ENCODE measurements around the gene ST6GALNAC3. TPM values are rescaled to one million over a fixed set of nuclear protein-coding genes. Genes with fewer than 3 reads are reported as not detected.
A peak's percentile ranks its signal among the peaks of the same experiment; 100 is the strongest.

ST6GALNAC3 gene
- 0.87 and 1.5 TPM in 2 replicates for total RNA-seq (2012; rRNA removed)

GRCh38 chr1:76074321-76075187 lies at the start of gene ST6GALNAC3:
ST6GALNAC3 (plus strand) TSS chr1:76074746.
- H3K4me3 ChIP-seq (ENCODE audit: low read length), result peak within 1 kb of the TSS; percentile 72
- H3K9ac ChIP-seq (ENCODE audit: low read depth, low read length), result peak within 1 kb of the TSS; percentile 62
- H3K4me1 ChIP-seq (ENCODE audit: control insufficient read depth, insufficient read depth, low read length), result peaks cover 7% of the 10 kb centered on the region
- peak within 1 kb of the TSS; percentile 94 for H3K4me2 ChIP-seq (ENCODE audit: low read length)
- no peaks in the 10 kb centered on the region for H3K27me3 ChIP-seq (ENCODE audit: control insufficient read depth, insufficient read depth, low read length)
- no peaks in the 10 kb centered on the region for H3K36me3 ChIP-seq (ENCODE audit: insufficient read depth, low read length)
- H3K9me3 ChIP-seq (replicated peaks; ENCODE audit: low read length), result no peaks in the 10 kb centered on the region

DNA sequence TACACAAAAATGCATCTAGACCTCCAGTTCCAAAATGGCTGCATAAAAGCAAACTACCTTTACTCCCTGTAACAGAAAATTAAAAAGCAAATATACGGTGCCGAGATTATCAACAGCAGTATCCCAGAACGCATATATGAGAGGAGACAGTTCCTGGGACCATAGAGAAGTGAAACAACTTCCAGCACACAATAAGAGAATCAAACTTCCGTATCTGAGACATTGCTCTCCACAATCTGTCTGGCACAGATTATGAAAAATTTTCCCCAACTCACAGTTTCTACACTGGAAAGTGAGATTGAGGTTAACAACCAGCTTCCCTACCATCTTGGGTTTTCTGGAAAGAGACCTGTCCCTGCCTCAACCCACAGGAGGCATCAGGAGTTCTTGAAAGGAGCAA lies 47.2 kb upstream of the ST6GALNAC3 start:
- H3K36me3 ChIP-seq (ENCODE audit: insufficient read depth, low read length), result no peaks in the 10 kb centered on the region

DNA sequence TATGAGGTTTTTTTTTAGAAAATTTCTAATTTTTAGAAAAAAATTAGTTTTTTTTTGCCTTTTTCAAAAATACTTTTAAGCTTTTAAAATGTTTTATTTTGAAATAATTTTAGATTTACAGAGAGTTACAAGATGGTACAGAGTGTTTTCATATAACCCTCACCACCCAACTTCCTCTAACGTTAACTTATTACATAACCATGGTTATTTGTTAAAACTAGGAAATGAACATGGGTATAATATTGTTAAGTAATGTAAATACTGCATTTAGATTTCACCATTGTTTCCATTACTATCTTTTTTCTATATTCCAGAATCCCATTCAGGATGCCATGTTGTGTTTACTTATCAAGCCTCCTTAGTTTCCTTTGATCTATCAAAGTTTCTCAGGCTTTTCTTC lies 45.2 kb upstream of the ST6GALNAC3 start:
- Histone ChIP-seq H3K27me3 (ENCODE audit: control insufficient read depth, insufficient read depth, low read length) (peaks cover 13% of the 10 kb centered on the region), H3K9ac (ENCODE audit: low read depth, low read length) (no peak overlapping the region), H3K4me3 (ENCODE audit: low read length) (no peak overlapping the region), H3K36me3 (ENCODE audit: insufficient read depth, low read length) (no peaks in the 10 kb centered on the region), H3K4me1 (ENCODE audit: control insufficient read depth, insufficient read depth, low read length) (no peaks in the 10 kb centered on the region), H3K4me2 (ENCODE audit: low read length) (no peak overlapping the region), H3K9me3 (replicated peaks; ENCODE audit: low read length) (no peaks in the 10 kb centered on the region)

More for the DNA sequence above, 47.2 kb upstream of the ST6GALNAC3 start:
- H3K9ac ChIP-seq (ENCODE audit: low read depth, low read length), result no peak overlapping the region
- H3K9me3 ChIP-seq (replicated peaks; ENCODE audit: low read length), result no peaks in the 10 kb centered on the region
- no peaks in the 10 kb centered on the region for H3K4me1 ChIP-seq (ENCODE audit: control insufficient read depth, insufficient read depth, low read length)
- peaks cover 6% of the 10 kb centered on the region for H3K27me3 ChIP-seq (ENCODE audit: control insufficient read depth, insufficient read depth, low read length)
- H3K4me2 ChIP-seq (ENCODE audit: low read length), result no peak overlapping the region
- no peak overlapping the region for H3K4me3 ChIP-seq (ENCODE audit: low read length)

GRCh38 chr1:76031496-76031895 lies 43.0 kb upstream of the ST6GALNAC3 start:
- Histone ChIP-seq H3K4me1 (ENCODE audit: control insufficient read depth, insufficient read depth, low read length) (no peaks in the 10 kb centered on the region), H3K36me3 (ENCODE audit: insufficient read depth, low read length) (no peaks in the 10 kb centered on the region), H3K27me3 (ENCODE audit: control insufficient read depth, insufficient read depth, low read length) (peaks cover 26% of the 10 kb centered on the region), H3K4me2 (ENCODE audit: low read length) (no peak overlapping the region), H3K4me3 (ENCODE audit: low read length) (no peak overlapping the region), H3K9ac (ENCODE audit: low read depth, low read length) (no peak overlapping the region), H3K9me3 (replicated peaks; ENCODE audit: low read length) (no peaks in the 10 kb centered on the region)

DNA sequence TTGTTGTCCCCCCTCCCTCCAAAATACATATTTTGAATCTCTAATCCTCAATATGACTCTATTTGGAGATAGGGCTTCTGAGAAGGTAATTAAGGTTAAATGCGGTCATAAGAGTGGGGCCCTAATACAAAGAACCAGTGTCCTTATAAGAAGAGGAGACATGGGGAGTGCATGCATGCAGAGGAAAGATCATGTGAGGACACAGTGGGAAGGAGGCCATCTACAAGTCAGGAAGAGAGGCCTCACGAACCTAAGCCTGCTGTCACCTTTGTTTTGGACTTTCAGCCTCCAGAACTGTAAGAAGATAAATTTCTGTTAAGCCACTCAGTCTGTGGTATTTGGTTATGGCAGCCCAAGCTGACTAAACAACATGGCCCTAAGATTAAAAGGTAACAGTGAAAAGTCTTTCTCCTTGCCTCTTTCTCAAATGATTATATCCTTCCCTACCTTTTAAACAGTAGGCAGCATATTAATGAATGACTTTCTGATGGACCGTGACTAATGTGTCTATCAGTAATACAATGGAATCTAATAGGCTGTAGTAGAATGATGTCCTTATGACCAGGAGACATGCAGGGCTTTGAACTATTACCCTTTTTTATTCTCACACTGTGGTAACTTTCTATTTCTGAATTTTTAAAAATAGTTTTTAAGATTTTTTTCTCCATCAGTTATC lies 40.6 kb upstream of the ST6GALNAC3 start:
- Histone ChIP-seq H3K27me3 (ENCODE audit: control insufficient read depth, insufficient read depth, low read length) (peaks cover 31% of the 10 kb centered on the region), H3K36me3 (ENCODE audit: insufficient read depth, low read length) (no peaks in the 10 kb centered on the region), H3K9me3 (replicated peaks; ENCODE audit: low read length) (no peaks in the 10 kb centered on the region), H3K4me2 (ENCODE audit: low read length) (no peak overlapping the region), H3K4me3 (ENCODE audit: low read length) (no peak overlapping the region), H3K9ac (ENCODE audit: low read depth, low read length) (no peak overlapping the region), H3K4me1 (ENCODE audit: control insufficient read depth, insufficient read depth, low read length) (no peaks in the 10 kb centered on the region)

DNA sequence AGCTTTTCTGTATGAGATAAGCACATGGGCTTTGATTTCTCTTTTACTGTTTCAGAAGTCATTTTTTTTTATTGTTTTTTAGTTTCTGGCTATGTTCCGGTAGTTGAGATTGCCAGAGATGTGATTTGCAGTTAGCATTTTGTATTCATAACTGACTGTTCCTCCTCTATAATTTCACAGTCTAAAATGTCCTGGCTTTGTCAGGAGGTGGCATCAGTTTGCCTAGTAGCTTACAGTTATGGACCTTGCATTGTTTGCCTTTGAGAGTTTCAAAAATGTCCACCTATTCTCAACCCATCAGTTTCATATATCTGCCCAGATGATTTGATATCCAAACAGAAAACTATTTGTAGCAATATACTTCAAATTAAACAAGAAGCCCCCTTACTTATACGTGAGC lies 39.5 kb upstream of the ST6GALNAC3 start:
- Histone ChIP-seq H3K4me2 (ENCODE audit: low read length) (no peak overlapping the region), H3K27me3 (ENCODE audit: control insufficient read depth, insufficient read depth, low read length) (peaks cover 31% of the 10 kb centered on the region), H3K4me3 (ENCODE audit: low read length) (no peak overlapping the region), H3K9ac (ENCODE audit: low read depth, low read length) (no peak overlapping the region), H3K4me1 (ENCODE audit: control insufficient read depth, insufficient read depth, low read length) (no peaks in the 10 kb centered on the region), H3K9me3 (replicated peaks; ENCODE audit: low read length) (no peaks in the 10 kb centered on the region), H3K36me3 (ENCODE audit: insufficient read depth, low read length) (no peaks in the 10 kb centered on the region)

- H3K27me3 ChIP-seq (ENCODE audit: control insufficient read depth, insufficient read depth, low read length), result peaks cover 25% of the 10 kb centered on the region
- H3K4me2 ChIP-seq (ENCODE audit: low read length), result no peak overlapping the region
- no peaks in the 10 kb centered on the region for H3K36me3 ChIP-seq (ENCODE audit: insufficient read depth, low read length)
- no peaks in the 10 kb centered on the region for H3K9me3 ChIP-seq (replicated peaks; ENCODE audit: low read length)
- H3K4me1 ChIP-seq (ENCODE audit: control insufficient read depth, insufficient read depth, low read length), result no peaks in the 10 kb centered on the region
- H3K9ac ChIP-seq (ENCODE audit: low read depth, low read length), result no peak overlapping the region
- H3K4me3 ChIP-seq (ENCODE audit: low read length), result no peak overlapping the region
These were observed 37.2 kb upstream of the ST6GALNAC3 start for GRCh38 chr1:76037324-76037723.

DNA sequence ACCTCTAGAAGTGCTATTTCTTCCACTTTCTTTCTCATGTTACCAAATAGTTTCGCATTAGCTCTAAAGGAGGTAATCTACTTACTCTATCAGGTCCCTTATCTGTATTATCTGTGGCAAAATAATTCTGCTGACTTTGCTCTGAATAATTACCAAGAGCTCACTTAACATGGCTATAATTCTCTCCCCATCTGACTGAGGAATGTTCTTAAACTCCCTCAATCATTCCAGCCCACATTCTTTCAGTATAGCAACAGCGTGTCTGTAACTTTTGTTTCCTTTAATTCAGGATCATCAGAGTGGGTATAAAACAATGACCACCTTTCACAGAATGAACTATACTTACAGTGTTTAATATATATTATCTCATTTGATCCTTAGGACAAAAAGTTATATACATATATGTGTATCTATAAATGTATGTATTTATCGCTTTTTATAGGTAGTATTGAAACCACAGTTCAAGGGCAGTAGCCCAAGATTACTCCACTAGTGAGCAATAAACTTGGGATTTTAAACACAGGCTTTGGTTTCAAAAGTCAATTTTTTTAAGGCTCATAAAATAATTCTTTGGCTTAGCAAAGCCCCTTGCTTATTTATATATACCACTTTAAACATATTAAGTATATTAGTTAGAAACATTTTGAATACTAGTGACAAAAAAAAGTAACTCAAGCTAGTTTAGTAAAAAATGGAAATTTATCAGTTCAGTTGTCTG lies 36.1 kb upstream of the ST6GALNAC3 start:
- Histone ChIP-seq H3K36me3 (ENCODE audit: insufficient read depth, low read length) (no peaks in the 10 kb centered on the region), H3K9ac (ENCODE audit: low read depth, low read length) (no peak overlapping the region), H3K4me2 (ENCODE audit: low read length) (peak overlapping the region; percentile 31), H3K4me3 (ENCODE audit: low read length) (no peak overlapping the region), H3K27me3 (ENCODE audit: control insufficient read depth, insufficient read depth, low read length) (peaks cover 18% of the 10 kb centered on the region), H3K9me3 (replicated peaks; ENCODE audit: low read length) (no peaks in the 10 kb centered on the region), H3K4me1 (ENCODE audit: control insufficient read depth, insufficient read depth, low read length) (no peaks in the 10 kb centered on the region)

DNA sequence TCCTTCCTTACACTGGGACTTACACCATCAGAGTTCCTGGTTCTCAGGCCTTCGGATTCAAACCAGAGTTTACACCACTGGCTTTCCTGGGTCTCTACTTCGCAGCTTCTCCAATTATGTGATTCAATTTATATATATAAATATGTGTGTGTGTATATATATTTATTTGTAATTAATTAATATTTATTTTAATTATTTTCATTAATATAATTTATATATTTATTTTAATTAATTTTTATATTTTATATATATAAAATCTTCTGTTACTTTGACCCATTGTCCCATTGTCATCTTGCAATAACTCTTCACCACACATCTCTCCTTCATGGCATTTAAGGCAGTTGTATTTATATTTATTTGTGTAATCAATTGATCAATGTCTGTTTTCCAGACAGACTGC lies 28.4 kb upstream of the ST6GALNAC3 start:
- H3K4me3 ChIP-seq (ENCODE audit: low read length), result no peak overlapping the region
- H3K4me2 ChIP-seq (ENCODE audit: low read length), result no peak overlapping the region
- no peaks in the 10 kb centered on the region for H3K4me1 ChIP-seq (ENCODE audit: control insufficient read depth, insufficient read depth, low read length)
- no peak overlapping the region for H3K9ac ChIP-seq (ENCODE audit: low read depth, low read length)
- no peaks in the 10 kb centered on the region for H3K9me3 ChIP-seq (replicated peaks; ENCODE audit: low read length)
- no peaks in the 10 kb centered on the region for H3K36me3 ChIP-seq (ENCODE audit: insufficient read depth, low read length)
- H3K27me3 ChIP-seq (ENCODE audit: control insufficient read depth, insufficient read depth, low read length), result no peaks in the 10 kb centered on the region

GRCh38 chr1:76048219-76048618 lies 26.3 kb upstream of the ST6GALNAC3 start:
- no peaks in the 10 kb centered on the region for H3K27me3 ChIP-seq (ENCODE audit: control insufficient read depth, insufficient read depth, low read length)
- H3K4me2 ChIP-seq (ENCODE audit: low read length), result no peak overlapping the region
- H3K4me3 ChIP-seq (ENCODE audit: low read length), result no peak overlapping the region
- H3K9me3 ChIP-seq (replicated peaks; ENCODE audit: low read length), result no peaks in the 10 kb centered on the region
- no peaks in the 10 kb centered on the region for H3K36me3 ChIP-seq (ENCODE audit: insufficient read depth, low read length)
- H3K9ac ChIP-seq (ENCODE audit: low read depth, low read length), result no peak overlapping the region
- H3K4me1 ChIP-seq (ENCODE audit: control insufficient read depth, insufficient read depth, low read length), result no peaks in the 10 kb centered on the region

- Histone ChIP-seq H3K36me3 (ENCODE audit: insufficient read depth, low read length) (no peaks in the 10 kb centered on the region), H3K27me3 (ENCODE audit: control insufficient read depth, insufficient read depth, low read length) (no peaks in the 10 kb centered on the region), H3K9ac (ENCODE audit: low read depth, low read length) (no peak overlapping the region), H3K4me1 (ENCODE audit: control insufficient read depth, insufficient read depth, low read length) (no peaks in the 10 kb centered on the region), H3K4me2 (ENCODE audit: low read length) (no peak overlapping the region), H3K9me3 (replicated peaks; ENCODE audit: low read length) (no peaks in the 10 kb centered on the region), H3K4me3 (ENCODE audit: low read length) (no peak overlapping the region)
These were observed 25.6 kb upstream of the ST6GALNAC3 start for GRCh38 chr1:76048926-76049325.
